HT1080 (cell line): Measurements from ENCODE around the gene ARHGAP42. TPM values are rescaled to one million over a fixed set of nuclear protein-coding genes. Genes with fewer than 3 reads are reported as not detected.
"Not testable (repeated sequence)": the region's sequence is repeated elsewhere in the genome, so short reads cannot be mapped to it uniquely, and the experiment has no call there.

ENCODE experiments used
- DNase-seq: peaks from one replicate; pipeline ENCODE4 v3.0.0-alpha.2; 2015; ENCODE audit warnings: low read depth
- total RNA-seq: library from RNA; depleted of rRNA; stranded (reverse); fragments of >200 nt; shearing (Covaris generic); gene quantifications from 2 replicates; pipeline ENCODE4 v1.2.3, GENCODE V29; 2014

The ARHGAP42 gene
- total RNA-seq, 1 experiment from 2014 or later = 9.9 TPM

GRCh38 chr11:100965346-100965745 lies 278.3 kb downstream of the ARHGAP42 start:
- DNase-seq = no peak

- no peak for DNase-seq
These were observed 279.3 kb downstream of the ARHGAP42 start for GRCh38 chr11:100966366-100966765.

- DNase-seq = no peak
These were observed 281.9 kb downstream of the ARHGAP42 start for GRCh38 chr11:100969008-100969407.

GRCh38 chr11:100970283-100971164 lies 283.4 kb downstream of the ARHGAP42 start:
- DNase-seq = no peak

GRCh38 chr11:100972046-100972445 lies 285.0 kb downstream of the ARHGAP42 start:
- no peak for DNase-seq

- no peak for DNase-seq
These were observed 291.4 kb downstream of the ARHGAP42 start for GRCh38 chr11:100978442-100978841.

- DNase-seq = no peak
These were observed 291.9 kb downstream of the ARHGAP42 start for GRCh38 chr11:100978939-100979338.

- peak; percentile 11 for DNase-seq
These were observed 293.1 kb downstream of the ARHGAP42 start for GRCh38 chr11:100980156-100980555.

- no peak for DNase-seq
These were observed 294.2 kb downstream of the ARHGAP42 start for GRCh38 chr11:100981196-100981824.

- no peak for DNase-seq
These were observed 297.6 kb downstream of the ARHGAP42 start for GRCh38 chr11:100984668-100985067.

- DNase-seq = no peak
These were observed 303.8 kb downstream of the ARHGAP42 start for GRCh38 chr11:100990931-100991330.

- no peak for DNase-seq
These were observed 304.5 kb downstream of the ARHGAP42 start for GRCh38 chr11:100991541-100991940.

GRCh38 chr11:100994966-100995365 lies 307.9 kb downstream of the ARHGAP42 start:
- DNase-seq = no peak

- no peak for DNase-seq
These were observed 312.7 kb downstream of the ARHGAP42 start for GRCh38 chr11:100999756-101000155.

- DNase-seq = peak; percentile 39
These were observed 316.4 kb downstream of the ARHGAP42 start for GRCh38 chr11:101003468-101003867.

- no peak for DNase-seq
These were observed 322.0 kb downstream of the ARHGAP42 start for GRCh38 chr11:101008961-101009689.

- no peak for DNase-seq
These were observed 322.6 kb downstream of the ARHGAP42 start for GRCh38 chr11:101009690-101010055.

- peak; percentile 64 for DNase-seq
These were observed 323.8 kb downstream of the ARHGAP42 start for GRCh38 chr11:101010899-101011298.

GRCh38 chr11:101011881-101012280 lies 324.8 kb downstream of the ARHGAP42 start:
- no peak for DNase-seq

- DNase-seq = not testable (repeated sequence)
These were observed 326.6 kb downstream of the ARHGAP42 start for GRCh38 chr11:101013702-101014101.

- DNase-seq = no peak
These were observed 327.7 kb downstream of the ARHGAP42 start for GRCh38 chr11:101014600-101015285.
